Measurements from ENCODE around the gene AHNAK. TPM values are rescaled to one million over a fixed set of nuclear protein-coding genes. Genes with fewer than 3 reads are reported as not detected.

The AHNAK gene
- total RNA-seq, 1 donor from 2014 or later, result 136 TPM

DNA sequence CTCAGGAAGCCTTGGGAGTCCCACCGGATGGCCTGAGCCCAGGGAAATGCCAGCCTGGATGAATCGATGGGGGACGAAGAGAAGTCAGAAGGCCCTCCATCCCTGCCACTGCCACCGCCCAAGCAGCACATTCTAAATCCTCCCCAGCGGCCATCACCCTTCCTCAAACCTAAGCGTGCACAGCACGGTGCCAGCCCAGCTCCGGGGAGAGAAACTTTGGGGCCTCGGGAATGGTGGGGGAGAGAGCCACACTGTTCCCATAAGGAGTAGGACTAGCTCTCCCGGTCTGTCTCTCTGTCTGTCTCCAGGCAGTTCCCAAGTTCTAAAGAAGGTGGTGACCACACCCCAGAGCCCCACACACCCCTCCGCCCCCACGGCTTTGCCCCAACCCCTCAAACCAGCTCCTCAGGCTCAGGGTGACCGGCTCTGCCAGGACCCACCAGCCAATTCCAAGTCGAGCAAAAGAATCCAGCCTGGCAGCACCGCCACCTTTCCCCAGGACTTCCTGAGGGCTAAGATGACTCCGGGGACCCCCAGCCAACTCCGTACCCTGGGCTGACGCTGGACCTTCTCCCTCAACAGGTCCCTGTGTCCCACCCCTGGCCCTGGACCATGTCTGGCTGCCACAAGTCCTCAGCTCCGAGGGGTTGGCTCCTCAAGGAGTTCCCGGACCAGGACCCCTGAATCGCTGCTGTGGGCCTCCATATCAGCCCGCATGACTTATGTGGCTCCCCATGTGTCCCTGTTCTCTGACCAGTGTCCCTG, 2.7 kb downstream of the AHNAK start:
- no peak for TF ChIP-seq CTCF (IDR thresholded peaks at IDR 0.05; ENCODE audit: unreplicated experiment)
- Mint-ChIP-seq H3K4me1 (ENCODE audit: unreplicated experiment) (peaks cover 31% of the 10 kb centered on the region), H3K36me3 (ENCODE audit: low read depth, unreplicated experiment) (peaks cover 7% of the 10 kb centered on the region), H3K4me3 (ENCODE audit: unreplicated experiment) (peak overlapping the region; percentile 96), H3K27me3 (ENCODE audit: unreplicated experiment) (peaks cover 39% of the 10 kb centered on the region), H3K27ac (ENCODE audit: unreplicated experiment) (peak overlapping the region; percentile 42), H3K9me3 (ENCODE audit: unreplicated experiment) (no peaks in the 10 kb centered on the region)
- DNase-seq (ENCODE audit: low spot score), result no peak

DNA sequence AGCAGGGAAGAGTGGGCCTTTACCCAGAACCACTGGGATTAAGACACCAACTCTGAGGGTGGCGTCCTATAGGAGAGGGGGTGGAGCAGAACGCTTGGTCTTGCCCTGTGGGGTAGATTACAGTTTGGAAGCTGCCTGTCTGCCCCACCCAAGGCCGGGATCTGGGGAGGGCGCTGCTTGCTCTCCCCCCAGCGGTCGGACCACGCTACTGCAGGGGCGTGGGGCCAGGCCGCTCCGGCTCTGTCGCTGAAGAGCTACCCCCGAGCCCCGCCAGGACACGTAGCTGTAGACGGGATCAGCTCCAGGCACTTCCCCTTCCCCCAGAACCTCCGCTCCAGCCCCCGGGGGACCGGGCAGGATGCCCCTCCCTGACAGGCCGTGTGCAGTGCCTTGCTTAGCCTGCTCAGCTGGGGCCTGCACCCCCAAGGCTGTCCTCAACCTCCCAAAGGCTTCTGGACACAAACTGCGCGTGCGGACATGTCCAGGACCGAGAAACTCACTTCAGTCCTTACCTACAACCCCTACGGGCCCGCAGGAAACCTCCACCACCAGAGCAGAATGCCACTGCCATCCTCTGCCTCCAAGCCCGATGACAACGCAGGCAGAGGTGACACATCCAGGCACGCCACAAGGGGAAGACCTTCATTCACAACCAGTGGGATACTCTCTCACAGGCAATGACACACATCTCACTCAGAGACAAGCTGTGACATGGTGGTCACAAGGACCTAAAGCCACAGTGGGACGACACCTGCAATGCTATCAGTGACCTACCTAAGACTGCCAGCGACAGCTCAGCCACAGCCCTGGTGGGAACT, 3.6 kb downstream of the AHNAK start:
- Mint-ChIP-seq H3K4me1 (ENCODE audit: unreplicated experiment) (peaks cover 34% of the 10 kb centered on the region), H3K36me3 (ENCODE audit: low read depth, unreplicated experiment) (peaks cover 5% of the 10 kb centered on the region), H3K27me3 (ENCODE audit: unreplicated experiment) (peaks cover 38% of the 10 kb centered on the region), H3K9me3 (ENCODE audit: unreplicated experiment) (no peaks in the 10 kb centered on the region), H3K4me3 (ENCODE audit: unreplicated experiment) (peak overlapping the region; percentile 96), H3K27ac (ENCODE audit: unreplicated experiment) (no peak overlapping the region)
- peak; percentile 99 for TF ChIP-seq CTCF (IDR thresholded peaks at IDR 0.05; ENCODE audit: unreplicated experiment)
- peak; percentile 86 for DNase-seq (ENCODE audit: low spot score)

DNA sequence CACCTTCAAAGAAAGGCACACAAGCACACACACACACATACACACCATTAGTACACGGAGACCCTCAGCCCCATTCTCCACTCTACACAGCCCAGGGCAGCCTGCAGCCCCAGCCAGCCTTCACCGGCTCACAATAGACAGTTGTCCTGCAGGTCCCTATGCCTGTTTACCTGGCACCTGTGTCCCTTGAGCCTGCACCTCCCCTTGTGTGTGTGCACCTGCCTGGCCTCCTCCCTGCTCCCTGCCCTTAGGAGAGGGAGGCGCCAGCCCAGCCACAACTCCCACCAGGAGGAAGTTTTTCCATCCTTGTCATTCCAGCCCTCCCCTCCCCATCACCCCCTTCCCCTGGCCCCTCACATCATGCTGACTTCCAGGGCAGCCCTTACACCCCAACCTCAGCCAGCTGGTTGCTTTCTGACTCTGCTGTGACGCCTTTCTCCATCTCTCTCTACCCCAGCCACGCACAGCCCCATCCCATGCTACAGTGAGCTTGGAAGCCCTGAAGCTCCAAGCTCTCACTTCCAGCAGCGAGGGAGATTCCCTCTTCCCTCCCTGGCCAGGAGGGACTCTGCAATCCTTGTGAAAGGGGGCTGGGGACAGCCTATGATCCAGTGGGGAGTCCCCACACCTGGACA, 4.4 kb downstream of the AHNAK start:
- Mint-ChIP-seq H3K36me3 (ENCODE audit: low read depth, unreplicated experiment) (peaks cover 4% of the 10 kb centered on the region), H3K27me3 (ENCODE audit: unreplicated experiment) (peaks cover 36% of the 10 kb centered on the region), H3K4me1 (ENCODE audit: unreplicated experiment) (peaks cover 29% of the 10 kb centered on the region), H3K9me3 (ENCODE audit: unreplicated experiment) (no peaks in the 10 kb centered on the region), H3K4me3 (ENCODE audit: unreplicated experiment) (peak overlapping the region; percentile 80), H3K27ac (ENCODE audit: unreplicated experiment) (no peak overlapping the region)
- no peak for DNase-seq (ENCODE audit: low spot score)
- TF ChIP-seq CTCF (IDR thresholded peaks at IDR 0.05; ENCODE audit: unreplicated experiment), result no peak

- H3K36me3 Mint-ChIP-seq (ENCODE audit: low read depth, unreplicated experiment), result peaks cover 9% of the 10 kb centered on the region
- H3K9me3 Mint-ChIP-seq (ENCODE audit: unreplicated experiment), result no peaks in the 10 kb centered on the region
- H3K27ac Mint-ChIP-seq (ENCODE audit: unreplicated experiment), result peak overlapping the region; percentile 31
- H3K4me1 Mint-ChIP-seq (ENCODE audit: unreplicated experiment), result peaks cover 29% of the 10 kb centered on the region
- peaks cover 36% of the 10 kb centered on the region for H3K27me3 Mint-ChIP-seq (ENCODE audit: unreplicated experiment)
- no peak for DNase-seq (ENCODE audit: low spot score)
- peak overlapping the region; percentile 80 for H3K4me3 Mint-ChIP-seq (ENCODE audit: unreplicated experiment)
- no peak for TF ChIP-seq CTCF (IDR thresholded peaks at IDR 0.05; ENCODE audit: unreplicated experiment)
Observed at GRCh38 chr11:62540804-62541701, 5.6 kb downstream of the AHNAK start.
